Testis (tissue), 2 donors: ENCODE results near the gene LPCAT4.

Source experiments
- POLR2A ChIP-seq: fragments of 450-650 bp; IDR thresholded peaks from one replicate; pipeline ENCODE4 v1.6.1; 2017; ENCODE audit warnings: antibody characterized with exemption, mild to moderate bottlenecking, moderate library complexity
- TF ChIP-seq, protein P1 (sequence below), 3 experiments: fragments of 450-650 bp in 2 of 3; fragments of 200-600 bp in 1 of 3; sonication (generic) in 1 of 3; IDR thresholded peaks; one replicate each; pipeline ENCODE4 v1.5.1; 2016 to 2019; ENCODE audit warnings: antibody characterized with exemption in 3 of 3, mild to moderate bottlenecking in 2 of 3, moderate library complexity in 1 of 3

- TF ChIP-seq, protein P1, sequence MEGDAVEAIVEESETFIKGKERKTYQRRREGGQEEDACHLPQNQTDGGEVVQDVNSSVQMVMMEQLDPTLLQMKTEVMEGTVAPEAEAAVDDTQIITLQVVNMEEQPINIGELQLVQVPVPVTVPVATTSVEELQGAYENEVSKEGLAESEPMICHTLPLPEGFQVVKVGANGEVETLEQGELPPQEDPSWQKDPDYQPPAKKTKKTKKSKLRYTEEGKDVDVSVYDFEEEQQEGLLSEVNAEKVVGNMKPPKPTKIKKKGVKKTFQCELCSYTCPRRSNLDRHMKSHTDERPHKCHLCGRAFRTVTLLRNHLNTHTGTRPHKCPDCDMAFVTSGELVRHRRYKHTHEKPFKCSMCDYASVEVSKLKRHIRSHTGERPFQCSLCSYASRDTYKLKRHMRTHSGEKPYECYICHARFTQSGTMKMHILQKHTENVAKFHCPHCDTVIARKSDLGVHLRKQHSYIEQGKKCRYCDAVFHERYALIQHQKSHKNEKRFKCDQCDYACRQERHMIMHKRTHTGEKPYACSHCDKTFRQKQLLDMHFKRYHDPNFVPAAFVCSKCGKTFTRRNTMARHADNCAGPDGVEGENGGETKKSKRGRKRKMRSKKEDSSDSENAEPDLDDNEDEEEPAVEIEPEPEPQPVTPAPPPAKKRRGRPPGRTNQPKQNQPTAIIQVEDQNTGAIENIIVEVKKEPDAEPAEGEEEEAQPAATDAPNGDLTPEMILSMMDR (IDR thresholded peaks at IDR 0.05), result no peak
- no peak for TF ChIP-seq POLR2A
Measured at GRCh38 chr15:34358367-34358766, 8.6 kb downstream of the LPCAT4 start.
